ENCODE measurements around the gene SAMD4B. TPM values are rescaled to one million over a fixed set of nuclear protein-coding genes. Genes with fewer than 3 reads are reported as not detected.

The SAMD4B gene
- total and polyA plus RNA-seq, 7 donors: 28.4 to 83.6 (median 52.7) TPM

DNA sequence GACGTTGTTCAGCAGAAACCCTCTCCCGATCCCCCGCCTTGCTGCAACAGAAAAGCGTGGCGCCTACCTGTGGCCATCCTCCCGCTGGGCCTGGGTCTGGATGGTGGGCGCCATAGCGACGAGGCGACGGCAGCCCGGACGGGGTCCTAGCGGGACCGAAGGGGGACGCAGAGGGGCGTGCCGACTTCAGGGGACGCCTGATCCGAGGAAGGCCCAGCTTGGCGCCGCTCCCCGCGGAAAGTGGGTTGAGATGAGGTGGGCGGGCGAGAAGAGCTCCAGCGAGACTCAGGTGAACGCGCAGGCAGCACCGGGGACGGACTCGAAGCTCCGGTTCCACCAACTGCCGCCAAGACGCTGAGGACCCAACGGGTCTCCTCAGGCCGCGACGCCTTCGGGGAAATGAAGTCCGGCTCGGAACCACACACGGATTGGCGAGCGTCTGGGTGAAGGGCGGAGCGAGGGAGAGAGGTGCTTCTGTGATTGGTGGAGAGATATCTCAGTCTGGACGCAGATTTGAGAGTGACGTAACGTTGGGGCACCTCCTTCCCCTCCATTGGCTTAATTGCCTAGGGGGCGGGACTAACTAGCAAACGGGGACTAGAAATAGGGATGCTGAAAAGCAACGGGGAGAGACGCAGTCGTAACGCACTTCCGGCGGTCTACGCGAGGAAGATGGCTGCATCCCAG lies 48.7 kb downstream of the SAMD4B start, which contains the start of the genes MED29 and PAF1:
MED29 (plus strand) TSS at position 628 of the 687 bp plus-strand sequence; CDS start at position 673, 45 bp downstream.
PAF1 (minus strand) TSS at position 356 of the 687 bp plus-strand sequence; CDS start at position 114, 242 bp downstream.
- peak within 1 kb of the TSS; percentile 99 to 100 (median 100) for H3K27ac ChIP-seq
- H3K4me1 ChIP-seq: peaks cover 0 to 26% (median 26%) of the 10 kb centered on the region in 4 donors
- intact Hi-C loops (cut with DNase I): loop anchor here (2.0 to 5.0 kb wide), 3 partner anchors 48 to 91 kb away; partner anchors contain the start of genes SAMD4B, SUPT5H and TIMM50
- H3K9me3 ChIP-seq: no peaks in the 10 kb centered on the region
- peak within 1 kb of the TSS; percentile 71 to 98 (median 98) for H3K4me3 ChIP-seq
- WGBS, 2 donors: 0% methylated on average over 60 of the region's 60 CpGs
- TF ChIP-seq POLR2A (IDR thresholded peaks at IDR 0.05): peak in 1 of 2 donors; percentile 89
- TF ChIP-seq EP300 (IDR thresholded peaks at IDR 0.05): peak in 1 of 4 donors; percentile 2
- TF ChIP-seq, protein P1, sequence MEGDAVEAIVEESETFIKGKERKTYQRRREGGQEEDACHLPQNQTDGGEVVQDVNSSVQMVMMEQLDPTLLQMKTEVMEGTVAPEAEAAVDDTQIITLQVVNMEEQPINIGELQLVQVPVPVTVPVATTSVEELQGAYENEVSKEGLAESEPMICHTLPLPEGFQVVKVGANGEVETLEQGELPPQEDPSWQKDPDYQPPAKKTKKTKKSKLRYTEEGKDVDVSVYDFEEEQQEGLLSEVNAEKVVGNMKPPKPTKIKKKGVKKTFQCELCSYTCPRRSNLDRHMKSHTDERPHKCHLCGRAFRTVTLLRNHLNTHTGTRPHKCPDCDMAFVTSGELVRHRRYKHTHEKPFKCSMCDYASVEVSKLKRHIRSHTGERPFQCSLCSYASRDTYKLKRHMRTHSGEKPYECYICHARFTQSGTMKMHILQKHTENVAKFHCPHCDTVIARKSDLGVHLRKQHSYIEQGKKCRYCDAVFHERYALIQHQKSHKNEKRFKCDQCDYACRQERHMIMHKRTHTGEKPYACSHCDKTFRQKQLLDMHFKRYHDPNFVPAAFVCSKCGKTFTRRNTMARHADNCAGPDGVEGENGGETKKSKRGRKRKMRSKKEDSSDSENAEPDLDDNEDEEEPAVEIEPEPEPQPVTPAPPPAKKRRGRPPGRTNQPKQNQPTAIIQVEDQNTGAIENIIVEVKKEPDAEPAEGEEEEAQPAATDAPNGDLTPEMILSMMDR (IDR thresholded peaks at IDR 0.05): no peak
- peak; percentile 94 to 99 (median 98) for TF ChIP-seq POLR2AphosphoS5 (IDR thresholded peaks at IDR 0.05)
- H3K36me3 ChIP-seq: peaks cover 35 to 66% (median 38%) of the 10 kb centered on the region in 4 donors
- no peaks in the 10 kb centered on the region for H3K27me3 ChIP-seq
- DNase-seq: peak; percentile 99

DNA sequence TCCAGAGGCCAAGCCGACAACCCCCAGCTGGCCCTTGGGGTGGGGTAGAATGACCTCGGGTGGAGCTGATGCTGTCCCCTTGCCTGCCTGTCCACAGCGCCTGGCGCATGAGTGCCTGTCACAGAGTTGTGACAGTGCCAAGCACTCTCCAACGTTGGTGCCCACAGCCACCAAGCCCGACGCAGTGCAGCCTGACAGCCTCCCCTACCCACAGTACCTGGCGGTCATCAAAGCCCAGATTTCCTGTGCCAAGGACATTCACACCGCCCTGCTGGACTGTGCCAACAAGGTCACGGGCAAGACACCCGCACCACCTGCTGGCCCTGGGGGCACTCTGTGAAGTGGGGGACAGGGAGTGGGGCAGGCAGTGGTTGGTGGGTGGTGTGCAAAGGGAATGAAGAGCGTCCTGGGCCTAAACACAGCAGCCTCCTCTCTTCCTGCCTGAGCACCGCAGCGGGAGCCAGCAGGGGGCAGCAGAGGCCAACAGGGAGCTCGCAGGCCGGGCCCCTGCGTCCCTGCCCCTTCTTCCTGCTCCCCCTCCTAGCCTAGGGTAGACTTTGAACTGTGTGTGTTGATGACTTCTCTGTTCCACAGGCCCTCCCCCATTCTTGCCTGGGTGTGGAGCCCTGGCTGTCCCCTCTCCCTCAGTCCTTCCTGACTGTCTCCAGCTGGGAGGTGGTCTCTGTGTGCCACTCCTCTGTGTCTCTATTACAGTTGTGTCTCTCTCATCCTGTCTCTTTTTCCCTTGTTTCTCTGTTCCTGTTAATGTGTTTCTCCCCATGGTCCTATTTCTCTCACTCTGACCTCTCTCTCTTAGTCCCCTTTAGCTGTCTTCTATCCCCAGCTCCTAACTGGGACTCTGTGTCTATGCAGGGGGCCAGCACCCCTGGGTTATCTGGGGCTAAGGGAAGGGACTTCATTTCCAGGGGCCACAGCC lies 55.4 kb downstream of the SAMD4B start:
- intact Hi-C loops (cut with DNase I): loop anchor here (2.0 to 5.0 kb wide), 3 partner anchors 13 to 135 kb away; partner anchors contain the start of genes EID2B and RPS16

DNA sequence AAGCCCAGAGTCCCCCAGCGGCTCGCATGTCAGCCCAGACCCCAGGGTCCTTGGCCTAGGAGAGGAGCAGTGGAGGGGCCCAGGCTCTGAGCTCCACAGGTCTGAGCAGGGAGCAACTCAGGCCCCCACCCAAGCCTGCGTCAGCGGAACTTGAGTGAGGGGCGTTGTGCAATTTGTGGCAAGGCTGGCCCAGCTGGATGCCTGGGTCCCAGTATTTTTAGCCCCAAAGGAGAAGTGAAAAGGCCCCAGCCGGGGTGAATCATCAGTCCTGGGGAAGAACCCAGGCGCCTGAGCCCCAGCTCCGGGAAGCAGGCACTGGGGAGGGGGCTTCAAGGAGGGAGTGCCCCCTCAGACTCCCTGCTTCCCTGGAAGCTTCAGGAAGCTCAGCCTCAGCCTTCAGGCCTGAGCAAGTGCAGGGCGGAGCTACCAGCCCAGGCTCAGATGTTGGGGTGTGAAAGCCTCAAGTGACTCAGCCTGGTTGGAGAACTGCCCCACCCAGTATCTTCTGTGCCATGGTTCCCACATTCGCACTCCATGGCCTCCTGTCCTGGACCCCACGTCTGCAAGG lies 56.2 kb downstream of the SAMD4B start:
- 37 to 58% methylated on average over 11 of the region's 11 CpGs for WGBS, 2 donors
- Histone ChIP-seq H3K27ac (peak overlapping the region; percentile 91 to 100 (median 100)), H3K36me3 (peaks cover 11 to 40% (median 17%) of the 10 kb centered on the region in 4 donors), H3K9me3 (no peaks in the 10 kb centered on the region), H3K27me3 (no peaks in the 10 kb centered on the region), H3K4me1 (peaks cover 0 to 46% (median 41%) of the 10 kb centered on the region in 4 donors), H3K4me3 (no peak overlapping the region)
- peak; percentile 91 for DNase-seq
- TF ChIP-seq POLR2AphosphoS5 (IDR thresholded peaks at IDR 0.05) (peak in 3 of 4 donors; percentile 15 to 64 (median 56)), POLR2A (IDR thresholded peaks at IDR 0.05) (peak in 1 of 2 donors; percentile 41), EP300 (IDR thresholded peaks at IDR 0.05) (peak in 2 of 4 donors; percentile 47 to 68)
- TF ChIP-seq, protein P1 (IDR thresholded peaks at IDR 0.05): no peak
- intact Hi-C loops (cut with DNase I): loop anchor here (5.0 kb wide), 1 partner anchor 134 kb away; the partner anchor contains the start of gene EID2B

More for the DNA sequence above, 55.4 kb downstream of the SAMD4B start:
- Histone ChIP-seq H3K36me3 (peaks cover 11 to 42% (median 18%) of the 10 kb centered on the region in 4 donors), H3K4me1 (peaks cover 0 to 41% (median 38%) of the 10 kb centered on the region in 4 donors), H3K4me3 (no peak overlapping the region), H3K27ac (peak overlapping the region; percentile 91 to 100 (median 100)), H3K27me3 (no peaks in the 10 kb centered on the region), H3K9me3 (no peaks in the 10 kb centered on the region)
- WGBS, 2 donors: 23 to 31% methylated on average over 17 of the region's 17 CpGs
- TF ChIP-seq EP300 (IDR thresholded peaks at IDR 0.05) (no peak), POLR2AphosphoS5 (IDR thresholded peaks at IDR 0.05) (peak in 3 of 4 donors; percentile 29 to 57 (median 41)), POLR2A (IDR thresholded peaks at IDR 0.05) (peak in 1 of 2 donors; percentile 48)
- TF ChIP-seq, protein P1 (IDR thresholded peaks at IDR 0.05): peak in 3 of 4 experiments; percentile 97 to 98 (median 97)
- peak; percentile 96 for DNase-seq

DNA sequence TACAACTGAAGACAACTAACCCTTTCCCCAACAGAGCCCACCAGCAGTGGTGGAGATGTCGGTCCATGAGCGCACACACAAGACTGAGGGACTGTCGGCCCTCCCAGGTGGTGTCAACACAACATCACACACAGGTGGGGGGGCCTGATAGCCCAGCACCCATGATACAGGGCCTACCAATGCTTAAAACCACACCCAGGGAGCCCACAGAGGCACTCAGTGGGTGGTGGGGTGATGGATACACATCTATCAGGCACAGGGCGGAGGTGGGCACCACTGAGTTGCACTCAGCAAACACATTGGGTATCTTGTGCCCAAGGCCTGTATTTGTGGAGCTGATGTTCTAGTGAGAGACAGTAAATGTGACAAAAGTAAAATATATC lies 57.4 kb downstream of the SAMD4B start:
- intact Hi-C loops (cut with DNase I): loop anchor here (5.0 to 10.0 kb wide), 3 partner anchors 133 to 1315 kb away; partner anchors contain the start of genes COQ8B, EID2B and ITPKC
- H3K9me3 ChIP-seq: no peaks in the 10 kb centered on the region
- H3K27me3 ChIP-seq: no peaks in the 10 kb centered on the region
- DNase-seq: no peak
- 97 to 98% methylated on average over 4 of the region's 4 CpGs for WGBS, 2 donors
- peaks cover 0 to 54% (median 48%) of the 10 kb centered on the region in 4 donors for H3K4me1 ChIP-seq
- H3K27ac ChIP-seq: peak overlapping the region; percentile 91 to 100 (median 100)
- H3K4me3 ChIP-seq: no peak overlapping the region
- TF ChIP-seq POLR2A (IDR thresholded peaks at IDR 0.05): no peak
- no peak for TF ChIP-seq EP300 (IDR thresholded peaks at IDR 0.05)
- TF ChIP-seq, protein P1 (IDR thresholded peaks at IDR 0.05): no peak
- TF ChIP-seq POLR2AphosphoS5 (IDR thresholded peaks at IDR 0.05): no peak
- H3K36me3 ChIP-seq: peaks cover 3 to 28% (median 10%) of the 10 kb centered on the region in 4 donors
